Hypothalamus (tissue), 51 donors: ENCODE measurements around the gene LDHD.
"Not testable (repeated sequence)": the region's sequence is repeated elsewhere in the genome, so short reads cannot be mapped to it uniquely, and the experiment has no call there.

Source experiments
- DNase-seq, 51 donors: peaks; one replicate each; lab custom pipeline; 2025; lab: John Stamatoyannopoulos, UW

LDHD gene

DNA sequence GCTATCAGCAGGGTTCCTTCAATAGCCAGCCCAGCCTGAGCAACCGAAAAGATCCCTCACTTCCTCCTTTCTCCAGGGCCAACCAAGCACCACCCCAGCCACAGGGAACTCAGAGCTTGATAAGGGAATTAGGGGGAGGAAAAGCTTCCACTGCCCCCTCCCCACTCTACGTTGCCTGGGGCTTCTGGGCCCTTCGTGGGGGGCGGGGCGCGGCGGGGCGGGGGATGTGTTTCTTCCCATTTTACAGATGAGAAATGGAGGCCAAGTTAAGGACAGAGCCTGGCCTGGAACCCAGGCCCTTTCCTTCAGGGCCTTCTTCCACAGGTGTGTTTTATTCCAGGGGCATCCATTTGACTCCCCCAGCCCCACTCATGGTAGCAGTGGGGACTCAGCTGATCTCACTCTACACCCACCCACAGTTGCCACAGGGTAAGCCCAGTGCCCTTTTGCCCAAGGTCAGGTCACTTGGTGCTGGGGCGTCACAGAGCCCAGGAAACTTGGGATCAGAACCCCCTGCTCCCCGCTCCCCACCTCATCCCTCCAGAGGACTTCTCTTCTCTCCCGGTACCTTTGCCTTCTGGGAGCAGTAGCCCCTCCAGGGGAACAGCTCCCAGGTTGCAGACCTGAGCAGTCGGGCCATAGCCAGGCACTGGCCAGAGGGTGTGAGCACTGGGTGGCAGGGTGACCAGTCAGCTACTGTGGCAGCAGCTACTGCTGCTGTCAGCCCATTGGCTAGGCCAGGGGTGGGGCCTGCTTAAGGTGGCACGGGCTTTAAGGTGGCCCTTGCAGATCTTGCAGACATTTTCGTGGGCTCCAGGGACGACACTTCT, at the start of gene LDHD:
LDHD (minus strand) TSS at position 700 of the 830 bp plus-strand sequence; CDS start at position 640, 60 bp downstream.
- peak in 49 of 51 donors; percentile 21 to 96 (median 84) for DNase-seq

DNA sequence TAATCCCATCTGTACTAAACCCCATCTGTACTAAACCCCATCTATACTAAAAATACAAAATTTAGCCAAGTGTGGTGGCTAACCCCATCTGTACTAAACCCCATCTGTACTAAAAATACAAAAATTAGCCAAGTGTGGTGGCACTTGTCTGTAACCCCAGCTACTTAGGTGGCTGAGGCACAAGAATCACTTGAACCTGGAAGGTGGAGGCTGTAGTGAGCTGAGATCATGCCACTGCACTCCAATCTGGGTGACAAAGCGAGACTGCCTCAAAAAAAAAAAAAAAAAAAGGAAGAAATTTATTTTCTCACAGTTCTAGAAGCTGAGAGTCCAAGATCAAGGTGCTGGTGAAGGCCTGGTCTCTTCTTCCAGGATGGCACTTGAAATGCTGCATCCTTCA, 43.8 kb upstream of the LDHD start:
- no peak for DNase-seq

- no peak for DNase-seq
Observed at GRCh38 chr16:75152635-75153034, 36.1 kb upstream of the LDHD start.

GRCh38 chr16:75151798-75152197, 35.2 kb upstream of the LDHD start:
- DNase-seq = no peak

DNA sequence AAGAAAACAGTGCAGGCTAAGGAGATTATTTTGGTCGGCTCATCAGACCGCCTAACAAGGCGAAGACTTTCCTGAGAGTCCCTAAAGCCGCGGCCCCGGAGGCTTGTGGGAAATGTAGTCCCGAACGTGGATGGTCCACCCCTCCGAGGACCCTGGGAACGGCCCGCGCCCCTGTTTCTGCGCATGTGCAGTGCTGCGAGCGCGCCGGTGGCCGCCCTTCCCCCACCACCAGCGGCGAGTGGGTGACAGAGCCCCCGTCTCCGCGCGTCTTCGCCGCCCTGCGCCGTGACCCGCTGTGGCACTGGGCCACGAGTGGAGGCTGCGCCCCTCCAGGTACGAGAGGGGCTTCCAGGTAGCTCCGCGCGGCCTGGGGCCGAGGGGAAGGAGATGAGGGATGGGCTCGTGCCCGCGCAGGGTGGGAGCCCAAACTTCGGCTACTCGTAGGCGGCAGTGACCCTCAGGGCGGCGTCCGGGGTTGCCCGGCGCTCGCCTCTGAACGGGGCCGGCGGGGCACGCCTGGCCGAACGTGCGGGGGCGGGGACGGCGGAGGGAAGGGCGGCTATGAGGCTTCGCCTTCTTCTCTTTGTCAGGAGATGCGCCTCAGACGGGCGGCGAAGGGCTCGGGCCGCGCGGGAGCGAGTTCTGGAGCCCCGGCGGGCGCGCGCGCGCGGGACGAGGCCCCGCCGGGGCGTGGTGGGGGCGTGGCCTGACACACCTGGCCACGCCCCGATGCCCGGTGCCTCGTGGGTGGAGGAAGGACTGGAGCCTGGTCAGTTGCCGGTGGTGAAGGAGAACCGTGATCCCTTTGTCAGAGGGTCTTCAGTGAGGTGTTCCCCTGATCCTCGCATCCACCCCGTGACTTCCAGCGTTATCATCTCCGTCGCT, 32.0 kb upstream of the LDHD start, which contains the start of gene ZFP1:
ZFP1 (plus strand) TSS at position 214 of the 885 bp plus-strand sequence. CDS start 4,428 bp downstream, outside the sequence.
- peak; percentile 69 to 96 (median 89) for DNase-seq

DNA sequence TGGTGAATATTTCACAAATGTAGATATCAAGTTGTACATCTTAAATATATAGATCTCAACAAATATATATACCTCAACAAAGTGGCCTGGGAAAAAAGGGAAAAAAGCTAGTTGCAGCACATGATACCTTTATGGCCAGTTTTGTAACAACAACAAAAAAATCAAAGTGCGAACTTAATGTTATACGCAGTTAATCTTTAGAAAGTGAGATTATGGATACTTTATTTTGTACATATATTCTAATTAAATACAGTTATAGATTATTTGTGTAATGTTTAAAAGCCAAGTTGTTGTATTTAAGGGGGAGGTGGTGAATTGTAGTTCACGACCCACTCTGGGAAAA, 31.4 kb upstream of the LDHD start:
- no peak for DNase-seq

- no peak for DNase-seq
Observed at GRCh38 chr16:75143941-75144340, 27.4 kb upstream of the LDHD start.

GRCh38 chr16:75139498-75139897, 22.9 kb upstream of the LDHD start:
- DNase-seq = no peak

DNA sequence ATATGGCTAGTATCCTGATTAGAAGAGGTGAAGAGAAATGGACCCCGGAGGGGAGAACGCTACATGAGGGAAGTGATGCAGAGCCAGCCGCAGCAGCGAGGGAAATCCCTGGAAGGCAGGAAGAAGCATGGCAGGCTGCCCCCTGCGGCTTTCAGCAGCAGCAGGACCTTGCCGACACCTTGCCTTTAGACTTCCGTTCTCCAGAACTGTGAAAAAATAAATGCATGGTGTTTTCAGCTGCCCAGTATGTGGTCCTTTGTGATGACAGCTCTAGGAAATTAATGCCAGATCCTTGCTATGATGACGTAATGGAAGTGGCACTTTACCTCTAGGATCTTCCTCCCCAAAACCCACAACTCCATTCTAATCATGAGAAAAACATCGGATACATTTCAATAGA, 22.1 kb upstream of the LDHD start:
- DNase-seq = no peak

GRCh38 chr16:75138233-75138632, 21.7 kb upstream of the LDHD start:
- no peak for DNase-seq

GRCh38 chr16:75131081-75131480, 14.5 kb upstream of the LDHD start:
- no peak for DNase-seq

GRCh38 chr16:75130150-75130771, 13.7 kb upstream of the LDHD start:
- DNase-seq = no peak

DNA sequence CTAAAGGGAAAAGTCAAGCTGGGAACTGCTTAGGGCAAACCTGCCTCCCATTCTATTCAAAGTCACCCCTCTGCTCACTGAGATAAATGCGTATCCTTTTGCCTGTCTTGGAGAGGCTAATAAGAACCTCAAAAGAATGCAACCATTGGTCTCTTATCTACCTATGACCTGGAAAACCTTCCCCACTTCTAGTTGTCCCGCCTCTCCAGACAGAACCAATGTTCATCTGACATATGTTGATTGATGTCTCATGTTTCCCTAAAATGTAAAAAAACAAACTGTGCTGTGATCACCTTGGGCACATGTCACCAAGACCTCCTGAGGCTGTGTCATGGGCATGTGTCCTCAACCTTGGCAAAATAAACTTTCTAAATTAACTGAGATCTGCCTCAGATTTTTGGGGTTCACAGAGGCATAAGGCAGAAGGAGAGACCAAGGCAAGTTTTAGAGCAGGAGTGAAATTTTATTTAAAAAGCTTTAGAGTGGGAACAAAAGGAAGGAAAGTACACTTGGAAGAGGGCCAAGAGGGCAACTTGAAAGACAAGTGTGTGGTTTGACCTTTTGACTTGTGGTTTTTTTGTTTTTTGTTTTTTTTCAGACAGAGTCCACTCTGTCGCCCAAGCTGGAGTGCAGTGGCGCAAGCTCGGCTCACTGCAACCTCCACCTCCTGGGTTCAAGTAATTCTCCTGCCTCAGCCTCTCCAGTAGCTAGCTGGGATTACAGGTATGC, 13.0 kb upstream of the LDHD start:
- DNase-seq = not testable (repeated sequence)

DNA sequence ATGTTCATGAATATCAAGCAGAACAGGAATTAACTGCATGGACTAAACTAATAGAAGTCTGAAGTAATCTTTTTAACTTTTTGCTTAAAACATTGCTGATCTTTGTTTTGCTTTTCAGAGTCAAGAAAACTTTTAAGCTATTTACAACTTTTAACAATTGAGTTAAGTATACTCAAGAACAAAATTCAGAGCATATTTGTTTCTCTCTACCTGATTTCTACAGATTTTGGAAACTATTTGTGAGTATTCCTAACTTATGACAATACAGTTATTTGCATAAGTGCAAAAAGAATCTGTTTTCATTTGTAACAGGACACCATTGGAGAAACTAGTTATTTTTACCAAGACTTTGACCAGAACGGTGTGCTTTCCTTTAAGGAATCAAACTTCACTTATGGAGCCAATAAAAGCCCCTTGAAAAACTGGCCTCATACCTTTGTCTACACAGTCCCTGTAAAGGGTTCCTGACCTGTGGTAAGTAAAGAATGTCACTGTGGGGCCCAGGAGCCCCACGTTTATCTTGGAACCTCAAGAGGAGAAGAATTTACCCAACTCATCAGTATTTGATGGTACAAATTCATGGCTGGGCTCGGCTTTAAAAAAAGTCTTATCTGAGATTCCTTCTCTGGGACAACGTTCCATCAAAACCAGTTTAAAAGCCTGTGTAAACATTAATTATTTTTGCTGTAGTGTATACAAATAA, 11.3 kb upstream of the LDHD start:
- DNase-seq = no peak

- no peak for DNase-seq
Observed at GRCh38 chr16:75122609-75123008, 6.0 kb upstream of the LDHD start.

- DNase-seq = no peak
Observed at GRCh38 chr16:75121949-75122568, 5.5 kb upstream of the LDHD start.

DNA sequence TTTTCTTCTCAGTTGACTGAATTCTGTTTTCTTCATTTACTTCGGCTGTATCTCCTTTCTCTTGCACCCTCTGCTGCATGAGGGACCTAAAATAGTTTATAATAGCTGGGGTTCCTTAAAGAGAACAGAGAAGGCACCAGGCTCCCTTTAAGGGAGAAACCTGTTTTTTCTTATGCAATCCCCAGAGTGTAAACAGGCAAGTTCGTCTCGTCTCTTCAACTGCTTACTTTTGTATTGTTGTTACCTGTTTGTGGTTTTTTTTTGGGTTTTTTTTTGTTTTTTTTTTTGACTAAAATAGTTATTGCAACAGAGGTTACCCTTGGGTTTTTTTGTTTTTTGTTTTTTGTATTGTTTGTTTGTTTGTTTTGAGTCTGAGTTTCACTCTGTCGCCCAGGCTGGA, 3.7 kb upstream of the LDHD start:
- no peak for DNase-seq

DNA sequence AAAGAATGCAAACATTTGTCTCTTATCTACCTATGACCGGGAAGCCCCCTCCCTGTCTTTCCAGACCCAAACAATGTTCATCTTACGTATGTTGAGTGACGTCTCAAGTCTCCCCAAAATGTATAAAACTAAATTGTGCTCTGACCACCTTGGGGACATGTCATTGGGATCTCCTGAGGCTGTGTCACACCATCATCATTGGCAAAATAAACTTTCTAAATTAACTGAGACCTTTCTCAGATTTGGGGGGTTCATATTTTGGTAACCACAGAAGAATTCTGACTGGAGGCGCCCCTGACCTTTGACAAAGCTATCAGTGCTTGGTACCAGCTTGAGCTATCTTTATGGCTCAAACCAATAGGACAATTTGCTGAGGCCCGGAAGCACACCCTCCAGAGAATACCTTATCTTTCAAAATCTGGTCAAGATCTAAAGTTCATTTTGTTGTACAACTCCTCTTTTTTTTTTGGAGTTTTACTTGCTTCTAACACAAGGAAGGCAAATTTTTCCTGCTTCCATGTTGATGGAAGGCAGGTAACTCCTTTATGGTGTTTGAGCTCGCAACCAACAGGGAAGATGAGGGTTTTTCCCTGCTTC, 2.5 kb upstream of the LDHD start:
- DNase-seq = no peak

DNA sequence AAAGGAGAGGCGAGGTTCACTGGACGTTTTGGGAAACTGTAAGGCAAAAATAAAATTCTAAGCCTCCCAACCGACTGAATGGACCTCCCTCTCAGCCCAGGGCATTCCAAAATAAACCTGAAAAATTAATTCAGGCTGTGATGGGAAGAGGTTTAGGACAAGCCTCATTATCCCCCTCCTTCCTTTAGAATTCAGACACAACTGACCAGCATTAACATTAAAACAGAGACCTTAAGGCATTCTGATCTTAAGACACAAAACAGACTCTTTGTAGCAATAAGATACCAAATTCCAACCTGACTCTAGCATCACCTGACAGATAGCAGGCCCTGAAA, 298 bp upstream of the LDHD start:
- DNase-seq = no peak
